T-helper 1 cell treated with Interleukin-12 subunit alpha and Interleukin-12 subunit beta and Interleukin-4 antibody, amounts not matched to agents 30 ng/mL and 1 ng/mL, for 36 hours (primary cell): ENCODE data around the gene PACS1. TPM values are rescaled to one million over a fixed set of nuclear protein-coding genes. Genes with fewer than 3 reads are reported as not detected.

Experiments
- intact Hi-C: fragments of 100-400 bp; cut with micrococcal nuclease; formaldehyde crosslinking; loops from one replicate; pipeline ENCODE4 v1.15.1; 2024
- total RNA-seq: library from RNA; stranded (reverse); gene quantifications from 2 replicates; pipeline ENCODE4 v1.2.3, GENCODE V29; 2022

Gene PACS1
- total RNA-seq, 1 donor from 2014 or later = 90.5 TPM

- intact Hi-C loops = loop anchor here (10.0 kb wide), 2 partner anchors 461 to 1521 kb away; a partner anchor contains a TSS
Observed at GRCh38 chr11:66283461-66284105, 213.5 kb downstream of the PACS1 start.

DNA sequence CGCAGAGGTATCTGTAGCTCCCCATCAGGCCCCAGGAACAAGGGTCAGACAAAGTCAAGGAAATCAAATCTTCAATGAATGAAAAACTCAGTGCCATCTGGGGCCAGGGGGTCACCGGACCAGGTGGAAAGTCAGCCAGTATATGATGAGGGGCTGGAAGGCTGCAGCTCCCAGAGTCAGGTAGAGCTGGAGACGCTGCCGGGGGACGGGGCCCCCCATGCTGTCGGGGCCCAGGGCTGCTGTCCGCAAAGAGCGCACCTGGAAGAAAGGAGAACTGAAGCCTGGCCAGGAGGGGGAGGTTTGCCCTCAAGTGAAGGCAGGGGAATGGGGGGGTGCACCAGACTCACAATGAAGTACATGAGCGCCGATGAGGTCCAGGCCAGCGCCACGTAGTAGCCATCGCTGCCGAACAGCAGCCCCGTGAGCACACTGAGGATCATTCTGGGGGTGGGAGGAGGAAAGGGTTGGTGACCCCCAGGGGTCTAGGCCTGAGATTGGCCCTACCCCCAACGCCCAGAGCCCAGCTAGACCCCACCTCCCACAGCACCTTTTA, 214.5 kb downstream of the PACS1 start:
- intact Hi-C loops = loop anchor here (10.0 kb wide), 2 partner anchors 460 to 1520 kb away; a partner anchor contains a TSS

DNA sequence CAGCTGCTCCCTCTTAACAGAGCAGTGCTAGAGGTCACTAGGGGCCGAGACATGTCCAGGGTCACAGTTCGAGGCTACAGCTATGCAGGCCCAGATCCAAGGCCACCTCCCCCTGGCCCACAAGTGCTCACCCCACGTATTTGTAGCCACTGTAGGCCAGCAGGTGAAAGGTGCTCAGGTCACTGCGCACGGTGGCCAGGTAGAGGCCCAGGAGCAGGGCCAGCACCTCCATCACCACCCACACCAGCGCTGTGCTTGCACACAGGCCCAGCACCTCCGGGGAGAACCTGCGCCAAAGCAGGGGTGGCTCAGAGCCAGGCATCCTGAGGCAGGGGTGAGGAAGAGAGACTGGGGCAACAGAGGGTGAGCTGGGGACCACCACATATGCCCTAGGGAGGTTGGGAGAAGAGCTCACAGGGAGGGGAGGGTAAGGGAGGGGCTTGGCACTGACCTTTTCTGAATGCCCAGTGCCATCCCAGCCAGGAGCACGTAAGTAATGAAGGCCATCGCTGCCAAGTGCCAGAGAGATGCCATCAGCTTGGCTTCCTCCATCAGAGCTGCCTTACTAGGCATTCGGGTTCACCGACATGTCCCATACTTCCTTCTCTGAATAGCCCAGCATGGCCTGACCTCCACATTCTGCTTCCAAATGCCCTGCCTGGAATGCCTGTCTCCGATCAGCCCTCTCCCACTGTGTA, 215.3 kb downstream of the PACS1 start:
- intact Hi-C loops = loop anchor here (10.0 kb wide), 2 partner anchors 459 to 1519 kb away; a partner anchor contains a TSS

GRCh38 chr11:66286699-66287098, 216.6 kb downstream of the PACS1 start:
- intact Hi-C loops = loop anchor here (10.0 kb wide), 2 partner anchors 458 to 1518 kb away; a partner anchor contains a TSS

- intact Hi-C loops = loop anchor here (10.0 kb wide), 2 partner anchors 457 to 1517 kb away; a partner anchor contains a TSS
Observed at GRCh38 chr11:66287211-66287888, 217.3 kb downstream of the PACS1 start.

GRCh38 chr11:66287889-66288670, 218.0 kb downstream of the PACS1 start:
- intact Hi-C loops = loop anchor here (10.0 kb wide), 2 partner anchors 457 to 1517 kb away; a partner anchor contains a TSS

DNA sequence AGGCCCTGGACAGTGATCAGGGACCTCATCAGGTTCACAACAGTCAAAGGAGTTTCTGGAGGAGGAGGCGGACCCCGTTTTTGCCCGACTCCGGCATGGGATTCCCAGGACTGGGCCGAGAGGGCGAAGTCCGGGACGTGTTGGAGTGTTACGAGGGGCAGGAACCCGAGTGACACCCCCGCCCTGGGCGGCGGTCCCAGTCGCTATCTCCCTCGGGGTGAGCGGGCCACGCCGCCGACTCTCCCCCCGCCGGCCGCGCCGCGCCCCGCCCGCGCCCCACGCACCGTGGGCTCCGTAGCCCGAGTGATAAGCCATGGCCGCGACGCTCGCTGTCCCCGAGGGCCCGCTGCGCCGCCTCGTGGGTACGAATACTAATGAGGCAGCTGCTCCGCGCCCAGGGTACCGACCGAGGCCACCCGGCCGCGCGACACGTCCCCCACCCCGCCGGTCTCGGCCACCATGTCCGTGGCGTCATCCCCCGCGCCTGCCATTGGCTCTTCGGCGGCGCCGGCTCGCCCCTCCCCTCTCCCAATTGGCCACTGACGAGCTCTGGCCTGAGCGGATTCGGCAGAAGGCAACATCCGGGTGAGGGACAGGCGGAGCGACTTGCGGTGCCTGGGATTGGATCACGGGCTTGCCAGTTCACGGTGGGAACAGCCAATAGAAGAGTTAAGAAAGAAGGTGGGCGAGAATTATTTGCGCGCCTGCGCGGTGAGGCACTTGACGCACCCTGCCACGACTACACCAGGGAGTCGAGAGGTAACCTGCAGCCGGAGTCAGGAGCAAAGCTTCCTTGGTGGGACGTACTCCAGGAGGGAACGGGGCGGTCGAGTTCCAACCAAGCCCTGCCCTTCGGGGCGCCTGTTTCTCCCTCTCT, 218.8 kb downstream of the PACS1 start, which contains the start of gene YIF1A:
Gene YIF1A (minus strand): TSS at position 473 of the 877 bp plus-strand sequence. CDS start 158 bp downstream, at position 315.
- intact Hi-C loops = loop anchor here (1.0 to 10.0 kb wide), 10 partner anchors 21 to 1516 kb away; partner anchors contain the start of genes ACTN3, BRMS1, DPP3 and NPAS4

DNA sequence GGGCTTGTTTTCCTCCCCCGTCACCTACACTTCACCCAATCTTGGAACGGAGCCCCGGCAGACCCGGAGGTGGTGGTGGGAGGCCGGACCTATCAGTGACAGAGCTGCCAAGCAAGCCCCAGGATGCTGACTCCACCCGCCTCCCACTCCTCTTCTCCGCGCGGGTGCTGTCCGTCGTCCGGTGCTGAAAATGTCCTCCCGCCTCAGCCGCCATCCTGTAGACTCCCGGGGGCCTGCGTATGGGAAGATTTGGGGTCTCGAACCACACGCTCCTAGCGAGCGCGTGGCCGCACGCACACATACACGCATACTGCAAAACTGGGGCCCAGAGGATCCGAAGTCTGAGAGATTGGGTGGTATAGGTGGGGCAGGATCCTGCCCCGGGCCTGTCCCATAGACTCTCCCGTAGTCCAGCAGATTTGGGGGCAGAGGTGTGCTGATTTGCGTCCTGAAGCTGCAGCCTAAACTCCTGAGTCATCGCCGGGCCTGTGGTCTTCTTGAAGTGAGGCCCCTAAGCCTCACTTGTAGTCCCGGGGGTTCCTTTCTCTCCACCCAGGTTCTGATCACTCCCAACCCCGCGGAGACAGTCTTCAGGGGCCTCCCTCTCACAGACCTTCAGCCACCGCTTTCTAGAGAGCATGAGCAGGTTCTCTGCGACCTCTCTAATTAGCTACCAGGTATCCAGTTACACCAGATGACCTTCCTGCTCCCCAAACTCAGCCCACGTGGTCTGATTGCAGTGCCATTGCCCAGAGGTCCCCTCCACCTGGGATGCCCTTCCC, 219.7 kb downstream of the PACS1 start:
- intact Hi-C loops = loop anchor here (1.0 to 10.0 kb wide), 10 partner anchors 21 to 1515 kb away; partner anchors contain the start of genes ACTN3, BRMS1, DPP3 and NPAS4

DNA sequence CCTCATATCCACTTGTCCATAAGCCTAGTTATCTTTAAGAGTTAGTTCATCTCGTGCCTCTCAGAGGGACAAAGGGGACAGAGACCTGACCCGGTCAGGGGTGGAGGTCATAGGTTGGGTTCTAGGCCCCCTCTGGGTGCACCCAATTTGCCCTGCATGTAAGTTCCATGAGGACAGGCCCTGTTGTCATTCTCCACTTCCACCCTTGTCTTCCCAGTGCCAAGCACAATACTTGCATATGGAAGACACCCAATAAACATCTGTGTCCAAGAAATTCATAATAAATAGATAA, 220.2 kb downstream of the PACS1 start:
- intact Hi-C loops = no loop called here

- intact Hi-C loops = no loop called here
Observed at GRCh38 chr11:66291303-66291705, 221.2 kb downstream of the PACS1 start.

- intact Hi-C loops = no loop called here
Observed at GRCh38 chr11:66291706-66292542, 221.9 kb downstream of the PACS1 start, which contains the start of gene TMEM151A. TSS of gene TMEM151A (plus strand) at chr11:66291894. CDS start at chr11:66292014, 120 bp downstream.

DNA sequence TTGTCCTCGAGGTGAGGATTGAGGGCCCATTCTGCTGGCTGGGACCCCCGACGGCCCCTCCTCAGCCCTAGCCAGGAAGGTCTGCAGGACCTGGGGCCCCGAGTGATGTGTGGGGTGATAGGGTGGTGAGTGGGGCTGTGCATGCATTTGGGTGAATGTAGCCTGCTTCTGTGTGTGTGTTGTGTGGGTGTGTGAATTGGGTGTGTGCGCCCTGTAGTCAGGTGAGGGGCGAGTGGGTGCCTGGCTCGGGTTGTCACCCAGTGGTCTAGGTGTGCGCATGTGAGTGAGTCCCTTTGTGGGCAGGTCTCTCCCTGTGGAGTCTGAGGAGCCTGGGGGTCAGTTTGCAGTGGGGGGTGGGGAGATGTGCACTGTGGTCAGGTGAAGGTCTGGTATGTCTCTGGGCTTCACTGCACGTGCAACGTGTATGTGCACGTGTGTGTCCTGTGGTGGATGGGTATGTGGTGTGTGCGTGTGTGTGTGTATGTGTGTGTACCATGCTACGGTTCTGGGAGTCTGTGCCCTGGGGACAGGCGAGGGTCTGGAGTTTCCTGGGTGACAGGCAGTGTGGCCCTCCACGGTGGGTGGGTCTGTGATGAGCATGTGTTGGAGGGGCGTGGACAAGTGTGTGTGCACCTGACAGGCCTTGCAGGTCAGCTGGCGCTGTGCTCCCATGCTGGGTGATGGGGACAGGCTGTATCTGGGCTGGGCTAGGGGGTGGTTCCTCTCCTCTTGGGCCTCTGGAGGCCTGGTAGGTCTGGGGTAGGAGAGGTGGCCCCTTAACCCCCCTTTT, 222.7 kb downstream of the PACS1 start:
- intact Hi-C loops = no loop called here

GRCh38 chr11:66293352-66293751, 223.3 kb downstream of the PACS1 start:
- intact Hi-C loops = no loop called here

DNA sequence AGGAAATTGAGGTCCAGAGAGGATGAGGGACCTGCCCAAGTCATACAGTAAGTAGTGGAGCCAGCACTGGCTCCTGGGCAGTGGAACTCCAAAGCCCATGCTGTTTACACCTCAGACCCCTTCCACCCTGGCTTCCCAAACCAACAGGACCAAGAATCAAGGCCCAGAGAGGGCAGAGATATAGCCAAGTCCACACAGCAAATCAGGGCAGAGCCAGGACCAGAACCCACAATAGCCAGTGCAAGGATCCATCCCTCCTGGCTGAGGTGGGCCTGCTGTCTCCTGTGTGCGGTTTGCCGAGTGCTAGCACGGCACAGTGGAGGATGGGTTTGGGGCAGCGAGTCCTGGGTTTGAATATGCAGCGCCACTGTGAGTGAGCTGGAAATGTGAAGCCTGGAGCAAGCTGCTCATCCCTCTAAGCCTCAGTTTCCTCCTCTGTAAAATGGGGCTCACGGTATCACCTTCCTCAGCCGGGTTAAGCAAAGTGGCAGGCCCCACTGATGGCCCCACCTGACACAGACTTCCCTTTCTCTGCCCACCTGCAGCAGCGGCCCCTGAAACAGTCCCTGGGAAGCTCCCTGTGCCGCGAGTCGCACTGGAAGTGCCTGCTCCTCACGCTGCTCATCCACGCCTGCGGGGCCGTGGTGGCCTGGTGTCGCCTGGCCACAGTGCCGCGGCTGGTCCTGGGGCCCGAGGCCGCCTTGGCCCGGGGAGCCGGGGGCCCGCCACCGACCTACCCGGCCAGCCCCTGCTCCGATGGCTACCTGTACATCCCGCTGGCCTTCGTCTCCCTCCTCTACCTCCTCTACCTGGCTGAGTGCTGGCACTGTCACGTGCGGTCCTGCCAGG, 223.9 kb downstream of the PACS1 start:
- intact Hi-C loops = no loop called here
